ENCODE results near the gene PALM3. TPM values are rescaled to one million over a fixed set of nuclear protein-coding genes. Genes with fewer than 3 reads are reported as not detected.

PALM3 gene
- total and polyA plus RNA-seq, 10 of the 15 experiments (the other 5 are each of a cell fraction or from before 2014, with no cell fraction given), result 0.07 TPM; not detected in 9

DNA sequence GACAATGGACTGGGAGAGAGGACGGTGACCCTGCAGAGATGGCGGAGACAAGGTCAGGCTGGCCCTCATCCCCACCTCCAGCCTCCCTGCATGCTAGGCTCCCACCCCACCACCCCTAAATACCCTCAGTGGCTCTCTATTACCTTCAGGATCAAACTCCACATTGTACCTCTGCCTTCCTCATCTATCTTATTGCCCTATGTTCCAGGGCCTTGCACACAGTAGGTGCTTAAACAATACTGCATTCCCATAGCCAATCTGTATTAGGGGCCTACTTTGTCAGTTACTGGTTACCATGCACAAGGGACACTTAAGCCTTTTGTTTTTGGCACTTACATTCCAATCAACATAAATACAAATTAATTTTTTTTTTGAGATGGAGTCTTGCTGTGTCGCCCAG, 6.5 kb downstream of the PALM3 start:
- SMC1A ChIA-PET (ENCODE audit: uncharacterized antibody, unreplicated experiment), result no interaction called here
- in situ Hi-C loops (cut with MboI) (loop anchor here (25.0 kb wide), 1 partner anchor 768 kb away; no protein-coding TSS in a partner anchor), intact Hi-C loops (cut with micrococcal nuclease; ENCODE audit: unreplicated experiment) (no loop called here)
- Histone ChIP-seq H3K9ac (ENCODE audit: control insufficient read depth, insufficient read depth, low read length) (no peak overlapping the region), H3K36me3 (ENCODE audit: control insufficient read depth in 2 of 2, insufficient read depth in 2 of 2, low read length in 1 of 2) (peaks cover 0 to 6% of the 10 kb centered on the region in 2 experiments; a peak in 3 of 4 replicates), H3K4me1 (ENCODE audit: control insufficient read depth, insufficient read depth, low read length) (no peaks in the 10 kb centered on the region), H4K20me1 (ENCODE audit: control insufficient read depth, insufficient read depth) (no peaks in the 10 kb centered on the region; the same call in 1 of the 2 replicates), H3K4me3 (no peak overlapping the region), H3K4me2 (ENCODE audit: control insufficient read depth, insufficient read depth) (no peak overlapping the region), H3K27me3 (replicated peaks in 1 of 2; ENCODE audit: control insufficient read depth in 2 of 2, insufficient read depth in 2 of 2, low read length in 1 of 2) (peaks cover 0 to 6% of the 10 kb centered on the region in 2 experiments), H3K79me2 (ENCODE audit: control insufficient read depth, insufficient read depth, low read length) (no peaks in the 10 kb centered on the region), H2AFZ (ENCODE audit: control insufficient read depth, low read depth, low read length) (no peak overlapping the region), H3K9me3 (replicated peaks; ENCODE audit: control insufficient read depth, insufficient read depth, low read length) (no peaks in the 10 kb centered on the region), H3K27ac (ENCODE audit: control insufficient read depth, insufficient read depth) (no peak overlapping the region)
- WGBS (ENCODE audit: insufficient coverage, insufficient replicate concordance, low lambda C conversion rate, missing lambda C conversion rate), result 68% methylated on average over 3 of the region's 3 CpGs
- CTCF ChIA-PET, result interaction anchor here (1.0 kb wide), 1 partner anchor 17 kb away, joined by 3 read pairs; the partner anchor contains the start of gene MISP3
- POLR2A ChIA-PET, result interaction anchor here (0.6 kb wide), 1 partner anchor 295 kb away, joined by 3 read pairs; no protein-coding TSS in a partner anchor
- DNase-seq (ENCODE audit: low read depth, low spot score) (no peak), FAIRE-seq (no peak), ATAC-seq (no peak)
- no peak for TF ChIP-seq CBX3 (IDR thresholded peaks at IDR 0.05; ENCODE audit: borderline replicate concordance, low read depth)
- no peak for TF ChIP-seq SUPT20H (IDR thresholded peaks at IDR 0.05; ENCODE audit: borderline replicate concordance, control insufficient read depth, low read depth, low read length)
- TF ChIP-seq E2F4 (IDR thresholded peaks at IDR 0.05; ENCODE audit: low read depth, low read length), result no peak
- no peak for TF ChIP-seq YY1 (IDR thresholded peaks at IDR 0.05; ENCODE audit: low read depth, low read length)
- TF ChIP-seq CHD2 (IDR thresholded peaks at IDR 0.05; ENCODE audit: borderline replicate concordance, low read depth, low read length), result no peak
- no peak for TF ChIP-seq MEF2A (IDR thresholded peaks at IDR 0.05; ENCODE audit: insufficient read depth, low read depth, low read length)
- RAD21 ChIA-PET (ENCODE audit: unreplicated experiment), result no interaction called here
- BruUV-seq (replicated peaks), result no TSS peak

Data from GM12878 (cell line).